ENCODE measurements around the gene LSM12.

The LSM12 gene

DNA sequence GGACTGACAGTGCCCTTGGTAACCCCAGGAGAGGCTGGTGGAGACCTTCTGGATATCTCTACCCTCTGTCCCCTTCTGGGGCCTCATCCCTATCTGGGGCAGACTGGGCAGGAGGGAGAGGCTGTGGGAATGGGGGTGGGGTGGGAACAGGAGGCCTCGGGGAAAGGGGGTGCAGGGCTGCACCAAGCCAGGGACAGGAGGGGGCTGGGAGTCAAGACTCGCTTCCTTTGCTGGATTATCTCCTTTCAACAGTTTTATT lies 28.8 kb upstream of the LSM12 start:
- H3K4me3 ChIP-seq (ENCODE audit: low read length in 2 of 2) = peak overlapping the region in 1 of 2 donors; percentile 67
- H3K36me3 ChIP-seq (ENCODE audit: control insufficient read depth in 2 of 2, insufficient read depth in 2 of 2, low read length in 2 of 2) = peaks cover 16 to 18% of the 10 kb centered on the region in 2 donors
- peaks cover 12 to 16% of the 10 kb centered on the region in 2 donors for H3K4me1 ChIP-seq (ENCODE audit: control insufficient read depth in 2 of 2, insufficient read depth in 2 of 2, low read length in 2 of 2)
- H3K9ac ChIP-seq (ENCODE audit: low read depth in 1 of 2, low read length in 2 of 2) = no peak overlapping the region
- no peaks in the 10 kb centered on the region for H3K9me3 ChIP-seq (ENCODE audit: control insufficient read depth in 2 of 2, low read length in 2 of 2)
- H3K27me3 ChIP-seq (ENCODE audit: control insufficient read depth in 2 of 2, insufficient read depth in 2 of 2, low read length in 2 of 2) = no peaks in the 10 kb centered on the region
- H3K27ac ChIP-seq (ENCODE audit: low read depth in 2 of 2, low read length in 2 of 2) = peak overlapping the region; percentile 22 to 88

- H3K27ac ChIP-seq (ENCODE audit: low read depth in 2 of 2, low read length in 2 of 2) = peak overlapping the region; percentile 22 to 88
- no peaks in the 10 kb centered on the region for H3K9me3 ChIP-seq (ENCODE audit: control insufficient read depth in 2 of 2, low read length in 2 of 2)
- peaks cover 12 to 16% of the 10 kb centered on the region in 2 donors for H3K4me1 ChIP-seq (ENCODE audit: control insufficient read depth in 2 of 2, insufficient read depth in 2 of 2, low read length in 2 of 2)
- H3K36me3 ChIP-seq (ENCODE audit: control insufficient read depth in 2 of 2, insufficient read depth in 2 of 2, low read length in 2 of 2) = peaks cover 16 to 18% of the 10 kb centered on the region in 2 donors
- H3K9ac ChIP-seq (ENCODE audit: low read depth in 1 of 2, low read length in 2 of 2) = no peak overlapping the region
- H3K27me3 ChIP-seq (ENCODE audit: control insufficient read depth in 2 of 2, insufficient read depth in 2 of 2, low read length in 2 of 2) = no peaks in the 10 kb centered on the region
- H3K4me3 ChIP-seq (ENCODE audit: low read length in 2 of 2) = peak overlapping the region in 1 of 2 donors; percentile 67
Observed at GRCh38 chr17:44094701-44095387, 28.4 kb upstream of the LSM12 start.

- Histone ChIP-seq H3K9ac (ENCODE audit: low read depth in 1 of 2, low read length in 2 of 2) (no peak overlapping the region), H3K9me3 (ENCODE audit: control insufficient read depth in 2 of 2, low read length in 2 of 2) (no peaks in the 10 kb centered on the region), H3K4me3 (ENCODE audit: low read length in 2 of 2) (no peak overlapping the region), H3K27ac (ENCODE audit: low read depth in 2 of 2, low read length in 2 of 2) (no peak overlapping the region), H3K27me3 (ENCODE audit: control insufficient read depth in 2 of 2, insufficient read depth in 2 of 2, low read length in 2 of 2) (no peaks in the 10 kb centered on the region), H3K36me3 (ENCODE audit: control insufficient read depth in 2 of 2, insufficient read depth in 2 of 2, low read length in 2 of 2) (peaks cover 23% of the 10 kb centered on the region in 2 donors), H3K4me1 (ENCODE audit: control insufficient read depth in 2 of 2, insufficient read depth in 2 of 2, low read length in 2 of 2) (peaks cover 12 to 16% of the 10 kb centered on the region in 2 donors)
Observed at GRCh38 chr17:44093231-44093900, 26.9 kb upstream of the LSM12 start.

DNA sequence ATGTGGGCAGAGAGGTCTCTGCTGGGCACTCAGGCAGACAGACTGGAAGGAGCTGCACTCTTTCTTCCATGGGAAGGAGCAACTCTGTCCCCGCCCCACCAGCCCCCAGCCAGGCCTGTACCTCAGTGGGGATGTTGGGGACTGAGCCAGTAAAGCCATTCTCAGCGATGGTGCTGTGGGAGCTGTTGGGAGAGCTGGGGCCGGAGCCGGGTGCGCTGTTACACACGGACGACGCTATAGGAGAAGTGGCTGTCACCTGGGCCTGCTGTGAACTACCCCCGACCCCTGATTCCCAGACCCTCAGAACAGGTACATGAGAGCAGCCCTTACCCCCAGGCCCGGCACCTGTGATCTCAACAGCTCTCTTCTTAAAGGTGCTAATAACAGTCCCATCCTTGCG lies 25.6 kb upstream of the LSM12 start:
- Histone ChIP-seq H3K4me1 (ENCODE audit: control insufficient read depth in 2 of 2, insufficient read depth in 2 of 2, low read length in 2 of 2) (peaks cover 13% of the 10 kb centered on the region in 2 donors), H3K4me3 (ENCODE audit: low read length in 2 of 2) (no peak overlapping the region), H3K9ac (ENCODE audit: low read depth in 1 of 2, low read length in 2 of 2) (no peak overlapping the region), H3K27me3 (ENCODE audit: control insufficient read depth in 2 of 2, insufficient read depth in 2 of 2, low read length in 2 of 2) (no peaks in the 10 kb centered on the region), H3K9me3 (ENCODE audit: control insufficient read depth in 2 of 2, low read length in 2 of 2) (no peaks in the 10 kb centered on the region), H3K27ac (ENCODE audit: low read depth in 2 of 2, low read length in 2 of 2) (no peak overlapping the region), H3K36me3 (ENCODE audit: control insufficient read depth in 2 of 2, insufficient read depth in 2 of 2, low read length in 2 of 2) (peaks cover 24 to 26% of the 10 kb centered on the region in 2 donors)

DNA sequence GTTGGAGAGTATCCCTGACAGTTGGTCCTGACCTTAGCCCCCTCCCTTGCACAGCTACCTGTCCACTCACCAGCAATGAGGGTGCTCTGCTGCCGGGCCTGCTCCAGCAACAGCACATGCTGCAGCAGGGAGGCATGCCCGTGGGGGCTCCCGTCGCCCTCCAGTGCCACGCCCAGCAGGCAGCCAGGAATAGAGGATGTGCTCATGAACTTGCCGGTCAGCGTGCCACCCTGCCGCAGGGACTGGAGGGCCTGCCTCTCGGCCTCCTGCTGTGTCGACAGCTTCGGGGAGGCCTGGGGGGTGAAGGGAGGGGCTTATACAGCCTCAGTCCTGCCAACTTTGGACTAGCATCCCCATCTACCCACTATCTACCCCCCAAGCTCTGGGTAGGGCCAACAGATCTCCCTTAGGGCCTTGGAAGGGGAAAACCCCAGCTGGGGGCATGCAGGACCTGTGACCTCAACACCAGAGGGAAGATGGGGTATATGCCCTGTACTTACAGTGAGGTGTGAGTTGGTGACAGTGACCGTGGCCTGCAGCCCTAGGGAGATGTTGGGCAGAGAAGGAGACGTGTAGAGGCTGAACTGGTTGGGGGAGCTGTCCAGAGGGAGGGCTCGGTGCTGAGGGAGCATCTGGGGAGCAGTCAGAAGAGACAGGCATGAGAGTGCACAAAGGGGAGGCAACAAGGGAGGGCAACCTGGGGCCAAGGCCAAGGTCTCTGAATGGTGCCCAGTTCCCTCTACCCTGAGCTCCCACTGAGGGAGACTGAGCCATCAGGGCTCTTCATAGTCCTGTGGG lies 24.9 kb upstream of the LSM12 start:
- Histone ChIP-seq H3K27me3 (ENCODE audit: control insufficient read depth in 2 of 2, insufficient read depth in 2 of 2, low read length in 2 of 2) (no peaks in the 10 kb centered on the region), H3K4me1 (ENCODE audit: control insufficient read depth in 2 of 2, insufficient read depth in 2 of 2, low read length in 2 of 2) (peaks cover 11 to 14% of the 10 kb centered on the region in 2 donors), H3K9ac (ENCODE audit: low read depth in 1 of 2, low read length in 2 of 2) (no peak overlapping the region), H3K36me3 (ENCODE audit: control insufficient read depth in 2 of 2, insufficient read depth in 2 of 2, low read length in 2 of 2) (peaks cover 24 to 26% of the 10 kb centered on the region in 2 donors), H3K27ac (ENCODE audit: low read depth in 2 of 2, low read length in 2 of 2) (no peak overlapping the region), H3K9me3 (ENCODE audit: control insufficient read depth in 2 of 2, low read length in 2 of 2) (no peaks in the 10 kb centered on the region), H3K4me3 (ENCODE audit: low read length in 2 of 2) (no peak overlapping the region)

- H3K27me3 ChIP-seq (ENCODE audit: control insufficient read depth in 2 of 2, insufficient read depth in 2 of 2, low read length in 2 of 2) = no peaks in the 10 kb centered on the region
- H3K27ac ChIP-seq (ENCODE audit: low read depth in 2 of 2, low read length in 2 of 2) = no peak overlapping the region
- no peak overlapping the region for H3K4me3 ChIP-seq (ENCODE audit: low read length in 2 of 2)
- H3K9ac ChIP-seq (ENCODE audit: low read depth in 1 of 2, low read length in 2 of 2) = no peak overlapping the region
- H3K36me3 ChIP-seq (ENCODE audit: control insufficient read depth in 2 of 2, insufficient read depth in 2 of 2, low read length in 2 of 2) = peaks cover 30 to 37% of the 10 kb centered on the region in 2 donors
- no peaks in the 10 kb centered on the region for H3K9me3 ChIP-seq (ENCODE audit: control insufficient read depth in 2 of 2, low read length in 2 of 2)
- H3K4me1 ChIP-seq (ENCODE audit: control insufficient read depth in 2 of 2, insufficient read depth in 2 of 2, low read length in 2 of 2) = peaks cover 0 to 2% of the 10 kb centered on the region in 2 donors
Observed at GRCh38 chr17:44088254-44088653, 21.8 kb upstream of the LSM12 start.

DNA sequence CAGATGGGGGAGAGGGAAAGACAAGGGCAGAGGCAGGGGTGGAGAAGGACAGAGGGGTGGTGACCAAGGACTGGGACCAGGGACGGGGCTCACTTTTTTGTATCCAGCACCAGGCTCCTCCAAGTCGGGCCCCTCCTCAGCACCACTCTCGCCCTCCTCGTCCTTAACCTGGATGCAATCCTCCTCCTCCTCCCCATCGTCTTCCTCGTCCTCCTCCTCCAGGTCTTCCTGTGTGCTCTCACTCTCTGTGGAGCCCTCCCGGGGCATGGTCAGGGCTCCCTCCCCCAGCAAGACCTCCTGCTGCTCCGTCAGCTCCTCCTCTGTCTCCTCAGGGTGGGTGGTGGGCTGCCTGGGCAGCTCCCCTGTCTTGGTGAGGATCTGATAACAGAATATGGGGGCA lies 20.8 kb upstream of the LSM12 start:
- H3K9me3 ChIP-seq (ENCODE audit: control insufficient read depth in 2 of 2, low read length in 2 of 2) = no peaks in the 10 kb centered on the region
- H3K4me1 ChIP-seq (ENCODE audit: control insufficient read depth in 2 of 2, insufficient read depth in 2 of 2, low read length in 2 of 2) = peaks cover 0 to 2% of the 10 kb centered on the region in 2 donors
- no peak overlapping the region for H3K4me3 ChIP-seq (ENCODE audit: low read length in 2 of 2)
- H3K27me3 ChIP-seq (ENCODE audit: control insufficient read depth in 2 of 2, insufficient read depth in 2 of 2, low read length in 2 of 2) = no peaks in the 10 kb centered on the region
- no peak overlapping the region for H3K27ac ChIP-seq (ENCODE audit: low read depth in 2 of 2, low read length in 2 of 2)
- peaks cover 30 to 45% of the 10 kb centered on the region in 2 donors for H3K36me3 ChIP-seq (ENCODE audit: control insufficient read depth in 2 of 2, insufficient read depth in 2 of 2, low read length in 2 of 2)
- no peak overlapping the region for H3K9ac ChIP-seq (ENCODE audit: low read depth in 1 of 2, low read length in 2 of 2)

GRCh38 chr17:44086364-44087311 lies 20.2 kb upstream of the LSM12 start:
- H3K27me3 ChIP-seq (ENCODE audit: control insufficient read depth in 2 of 2, insufficient read depth in 2 of 2, low read length in 2 of 2) = no peaks in the 10 kb centered on the region
- no peak overlapping the region for H3K9ac ChIP-seq (ENCODE audit: low read depth in 1 of 2, low read length in 2 of 2)
- H3K4me1 ChIP-seq (ENCODE audit: control insufficient read depth in 2 of 2, insufficient read depth in 2 of 2, low read length in 2 of 2) = peaks cover 0 to 2% of the 10 kb centered on the region in 2 donors
- H3K4me3 ChIP-seq (ENCODE audit: low read length in 2 of 2) = no peak overlapping the region
- H3K27ac ChIP-seq (ENCODE audit: low read depth in 2 of 2, low read length in 2 of 2) = no peak overlapping the region
- peaks cover 26 to 45% of the 10 kb centered on the region in 2 donors for H3K36me3 ChIP-seq (ENCODE audit: control insufficient read depth in 2 of 2, insufficient read depth in 2 of 2, low read length in 2 of 2)
- no peaks in the 10 kb centered on the region for H3K9me3 ChIP-seq (ENCODE audit: control insufficient read depth in 2 of 2, low read length in 2 of 2)

DNA sequence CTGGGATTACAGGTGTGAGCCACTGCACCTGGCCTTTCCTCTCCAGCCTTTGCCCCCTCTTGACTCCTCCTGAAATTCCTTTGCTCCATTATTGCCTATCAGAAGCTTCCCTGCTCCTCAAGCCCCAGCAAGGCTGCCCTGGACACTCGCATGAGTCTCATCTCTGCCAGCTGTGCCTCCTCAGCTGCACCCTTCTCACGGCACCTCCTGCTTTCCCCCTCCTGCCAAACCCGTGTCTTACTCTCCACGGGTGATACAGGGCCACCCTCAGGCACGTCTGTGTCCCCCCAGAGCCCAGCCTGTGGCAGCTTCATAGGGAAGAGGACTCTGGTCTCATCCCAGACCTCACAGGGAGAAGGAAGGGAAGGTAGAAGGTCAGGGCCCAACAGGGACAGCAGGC lies 19.4 kb upstream of the LSM12 start:
- H3K27ac ChIP-seq (ENCODE audit: low read depth in 2 of 2, low read length in 2 of 2) = no peak overlapping the region

More for the DNA sequence above, 19.4 kb upstream of the LSM12 start:
- Histone ChIP-seq H3K4me1 (ENCODE audit: control insufficient read depth in 2 of 2, insufficient read depth in 2 of 2, low read length in 2 of 2) (peaks cover 0 to 2% of the 10 kb centered on the region in 2 donors), H3K36me3 (ENCODE audit: control insufficient read depth in 2 of 2, insufficient read depth in 2 of 2, low read length in 2 of 2) (peaks cover 23 to 39% of the 10 kb centered on the region in 2 donors), H3K27me3 (ENCODE audit: control insufficient read depth in 2 of 2, insufficient read depth in 2 of 2, low read length in 2 of 2) (no peaks in the 10 kb centered on the region), H3K4me3 (ENCODE audit: low read length in 2 of 2) (no peak overlapping the region), H3K9me3 (ENCODE audit: control insufficient read depth in 2 of 2, low read length in 2 of 2) (no peaks in the 10 kb centered on the region), H3K9ac (ENCODE audit: low read depth in 1 of 2, low read length in 2 of 2) (no peak overlapping the region)

Data from mucosa of rectum (tissue), 2 donors.